ENCODE results near the gene TES.

Gene TES

GRCh38 chr7:116259871-116260440 is 49.6 kb downstream of the TES start:
- TF ChIP-seq ZNF274 (IDR thresholded peaks at IDR 0.05; ENCODE audit: low read depth, low read length): no peak
- no peak overlapping the region for H3K4me3 ChIP-seq (ENCODE audit: low read length)

GRCh38 chr7:116261904-116262303 is 51.6 kb downstream of the TES start:
- TF ChIP-seq ZNF274 (IDR thresholded peaks at IDR 0.05; ENCODE audit: low read depth, low read length): no peak
- H3K4me3 ChIP-seq (ENCODE audit: low read length): no peak overlapping the region

GRCh38 chr7:116265881-116266280 is 55.5 kb downstream of the TES start:
- H3K4me3 ChIP-seq (ENCODE audit: low read length): no peak overlapping the region
- TF ChIP-seq ZNF274 (IDR thresholded peaks at IDR 0.05; ENCODE audit: low read depth, low read length): no peak

GRCh38 chr7:116269466-116269865 is 59.1 kb downstream of the TES start:
- TF ChIP-seq ZNF274 (IDR thresholded peaks at IDR 0.05; ENCODE audit: low read depth, low read length): no peak
- H3K4me3 ChIP-seq (ENCODE audit: low read length): no peak overlapping the region

- no peak for TF ChIP-seq ZNF274 (IDR thresholded peaks at IDR 0.05; ENCODE audit: low read depth, low read length)
- no peak overlapping the region for H3K4me3 ChIP-seq (ENCODE audit: low read length)
These were observed 61.0 kb downstream of the TES start for GRCh38 chr7:116271161-116271913.

GRCh38 chr7:116271963-116272886 is 61.9 kb downstream of the TES start:
- H3K4me3 ChIP-seq (ENCODE audit: low read length): no peak overlapping the region
- TF ChIP-seq ZNF274 (IDR thresholded peaks at IDR 0.05; ENCODE audit: low read depth, low read length): no peak

GRCh38 chr7:116273283-116273917 is 63.1 kb downstream of the TES start:
- no peak overlapping the region for H3K4me3 ChIP-seq (ENCODE audit: low read length)

GRCh38 chr7:116273918-116274301 is 63.6 kb downstream of the TES start:
- TF ChIP-seq ZNF274 (IDR thresholded peaks at IDR 0.05; ENCODE audit: low read depth, low read length): no peak
- H3K4me3 ChIP-seq (ENCODE audit: low read length): no peak overlapping the region

More at GRCh38 chr7:116273283-116273917, 63.1 kb downstream of the TES start:
- no peak for TF ChIP-seq ZNF274 (IDR thresholded peaks at IDR 0.05; ENCODE audit: low read depth, low read length)

GRCh38 chr7:116277070-116277469 is 66.7 kb downstream of the TES start:
- TF ChIP-seq ZNF274 (IDR thresholded peaks at IDR 0.05; ENCODE audit: low read depth, low read length): no peak
- no peak overlapping the region for H3K4me3 ChIP-seq (ENCODE audit: low read length)

- no peak for TF ChIP-seq ZNF274 (IDR thresholded peaks at IDR 0.05; ENCODE audit: low read depth, low read length)
- H3K4me3 ChIP-seq (ENCODE audit: low read length): no peak overlapping the region
These were observed 68.9 kb downstream of the TES start for GRCh38 chr7:116279217-116279616.

- no peak for TF ChIP-seq ZNF274 (IDR thresholded peaks at IDR 0.05; ENCODE audit: low read depth, low read length)
- H3K4me3 ChIP-seq (ENCODE audit: low read length): no peak overlapping the region
These were observed 70.5 kb downstream of the TES start for GRCh38 chr7:116280803-116281202.

- no peak for TF ChIP-seq ZNF274 (IDR thresholded peaks at IDR 0.05; ENCODE audit: low read depth, low read length)
These were observed 73.4 kb downstream of the TES start for GRCh38 chr7:116283595-116284204.

GRCh38 chr7:116284390-116284789 is 74.1 kb downstream of the TES start:
- TF ChIP-seq ZNF274 (IDR thresholded peaks at IDR 0.05; ENCODE audit: low read depth, low read length): no peak
- no peak overlapping the region for H3K4me3 ChIP-seq (ENCODE audit: low read length)

More at GRCh38 chr7:116283595-116284204, 73.4 kb downstream of the TES start:
- H3K4me3 ChIP-seq (ENCODE audit: low read length): no peak overlapping the region

GRCh38 chr7:116285252-116285651 is 74.9 kb downstream of the TES start:
- TF ChIP-seq ZNF274 (IDR thresholded peaks at IDR 0.05; ENCODE audit: low read depth, low read length): no peak
- no peak overlapping the region for H3K4me3 ChIP-seq (ENCODE audit: low read length)
